GM18498 (cell line): ENCODE results near the gene NCF4.

Experiments
- ATAC-seq: cut with Tn5 transposase; IDR thresholded peaks from one replicate; pipeline ENCODE4 v1.9.1; 2021; ENCODE audit warnings: mild to moderate bottlenecking, moderate library complexity; ENCODE audit not compliant: unreplicated experiment

The NCF4 gene

DNA sequence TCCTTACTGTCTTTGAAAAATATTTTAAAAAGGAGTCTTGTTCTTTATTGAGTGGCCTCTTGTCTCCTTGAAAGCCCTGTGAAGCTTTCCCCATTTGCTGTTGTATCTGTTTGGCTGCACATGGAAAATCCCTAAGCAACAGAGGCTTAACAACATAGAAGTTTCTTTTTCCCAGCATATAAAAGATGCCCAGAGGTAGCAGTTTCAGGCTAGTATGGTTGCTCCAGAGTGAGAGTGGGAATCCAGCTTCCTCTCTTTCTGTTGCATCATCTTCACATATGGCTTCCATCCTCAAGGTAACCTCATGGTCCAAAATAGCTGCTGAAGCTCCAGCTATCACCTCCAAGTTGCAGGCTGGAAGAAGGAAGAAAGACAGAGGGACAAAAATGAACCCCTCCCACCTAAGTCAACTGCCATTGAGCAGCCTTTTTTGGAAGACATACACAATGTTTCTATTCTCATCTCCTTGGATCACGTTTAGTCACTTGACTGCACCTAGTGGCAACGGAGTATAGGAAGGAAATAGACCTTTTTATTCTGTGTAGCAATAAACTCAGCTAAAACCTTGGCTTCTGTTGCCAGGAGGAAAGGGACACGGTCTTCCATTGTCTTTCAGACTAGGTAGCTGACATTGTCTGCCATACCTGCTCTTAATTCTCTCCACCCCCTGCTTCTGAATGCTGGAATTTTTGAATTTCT, 57.9 kb downstream of the NCF4 start:
- ATAC-seq = no peak

DNA sequence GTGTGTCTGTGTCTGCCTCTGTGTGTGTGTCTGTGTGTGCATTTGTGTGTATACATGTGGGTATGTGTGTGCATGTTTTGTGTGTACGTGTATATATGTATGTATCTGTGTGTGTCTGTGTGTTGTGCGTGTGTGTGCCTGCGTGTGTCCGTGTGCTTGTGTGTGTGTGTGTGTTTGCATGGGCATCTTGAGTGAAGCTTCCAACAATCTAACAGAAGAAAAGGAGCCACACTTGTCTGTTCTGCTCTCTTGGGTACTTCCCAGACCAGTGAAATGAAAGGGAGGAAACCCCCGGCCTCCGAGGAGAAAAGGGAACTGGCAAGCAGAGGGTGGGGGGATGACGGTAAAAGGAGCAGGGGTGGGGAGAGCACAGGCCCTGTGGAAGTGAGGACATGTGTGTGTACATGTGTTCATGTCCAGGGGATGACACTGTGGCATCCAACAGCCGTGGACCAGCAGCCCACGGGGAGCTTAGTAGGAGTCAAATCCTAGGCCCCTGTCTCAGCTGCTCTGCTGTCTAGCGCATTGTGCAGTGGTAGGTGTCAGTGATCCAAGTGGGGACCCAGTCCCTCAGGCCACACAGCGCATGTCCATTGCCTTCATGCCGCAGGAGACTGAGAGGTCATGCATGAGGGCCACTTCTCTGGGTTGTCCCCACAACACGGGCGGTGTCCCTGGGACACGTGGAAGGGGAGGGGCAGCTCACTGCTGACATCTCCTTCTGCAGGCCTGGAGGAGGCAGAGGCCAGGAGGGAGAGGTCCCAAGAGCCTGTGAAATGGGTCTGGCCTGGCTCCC, 60.7 kb downstream of the NCF4 start:
- ATAC-seq = no peak

DNA sequence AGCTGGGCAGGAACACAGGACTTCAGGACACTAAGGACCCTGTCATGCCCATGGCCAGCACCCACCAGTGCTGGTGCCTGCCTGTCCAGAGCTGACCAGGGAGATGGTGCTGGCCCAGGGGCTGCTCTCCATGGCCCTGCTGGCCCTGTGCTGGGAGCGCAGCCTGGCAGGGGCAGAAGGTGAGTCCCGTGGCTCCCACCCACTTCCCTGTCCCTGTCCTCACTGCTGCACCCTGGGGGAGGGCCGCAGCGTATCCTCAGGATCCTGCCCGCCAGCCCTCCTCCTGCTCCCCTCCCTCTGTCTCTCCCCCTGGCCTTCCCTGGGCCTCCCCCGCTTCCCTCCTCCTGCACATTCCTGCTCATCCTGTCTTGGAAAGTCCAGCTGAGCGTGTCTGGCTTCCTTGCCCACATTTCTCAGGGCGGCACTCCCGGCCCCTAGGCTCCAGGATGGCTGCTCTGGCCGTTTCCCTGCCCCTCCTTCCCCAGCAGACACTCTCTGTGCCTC, 61.4 kb downstream of the NCF4 start:
- no peak for ATAC-seq

DNA sequence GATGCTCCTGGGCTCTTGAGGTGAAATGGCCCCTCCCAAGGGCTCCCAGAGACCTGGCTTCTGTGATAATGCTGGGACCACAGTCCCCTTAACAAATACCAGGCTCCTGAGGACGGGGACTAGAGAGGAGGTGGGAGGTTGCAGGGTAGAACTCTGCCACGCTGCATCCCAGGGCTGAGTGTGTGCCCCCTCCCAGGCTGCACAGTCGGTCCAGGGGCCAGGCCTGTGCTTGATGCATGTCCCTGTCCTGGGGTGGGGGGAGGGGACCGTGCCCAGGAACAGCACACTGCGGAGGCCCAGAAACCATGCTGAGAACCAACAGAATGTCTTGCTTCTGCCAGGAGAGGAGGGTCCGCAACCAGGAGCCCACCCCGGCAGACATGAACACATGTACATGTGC, 61.9 kb downstream of the NCF4 start:
- ATAC-seq = no peak

DNA sequence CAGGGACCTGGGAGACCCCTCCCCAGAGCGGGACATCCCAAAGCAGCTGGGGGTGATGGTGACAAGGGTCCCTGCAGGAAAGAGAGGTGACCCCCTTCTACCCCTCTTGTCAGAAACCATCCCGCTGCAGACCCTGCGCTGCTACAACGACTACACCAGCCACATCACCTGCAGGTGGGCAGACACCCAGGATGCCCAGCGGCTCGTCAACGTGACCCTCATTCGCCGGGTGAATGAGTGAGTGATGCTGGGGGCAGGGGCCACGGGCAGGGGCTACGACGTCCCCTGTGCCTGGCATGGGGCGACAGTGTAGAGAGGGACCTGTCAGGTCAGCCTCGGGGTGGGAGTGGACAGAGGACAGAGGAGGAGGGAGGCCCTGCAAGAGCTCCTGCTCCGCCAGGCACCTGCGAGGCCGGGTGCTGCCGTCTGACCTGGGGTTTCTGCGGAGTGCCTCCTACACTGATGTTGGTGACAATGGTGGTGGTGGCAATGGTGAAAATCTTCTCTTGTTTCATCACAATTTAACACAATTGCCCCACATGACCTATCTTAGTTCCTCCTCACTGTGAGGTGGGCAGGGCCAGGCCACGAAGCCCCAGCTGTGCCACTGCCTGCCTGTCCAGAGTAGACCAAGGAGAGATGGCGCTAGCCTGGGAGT, 62.5 kb downstream of the NCF4 start:
- no peak for ATAC-seq

DNA sequence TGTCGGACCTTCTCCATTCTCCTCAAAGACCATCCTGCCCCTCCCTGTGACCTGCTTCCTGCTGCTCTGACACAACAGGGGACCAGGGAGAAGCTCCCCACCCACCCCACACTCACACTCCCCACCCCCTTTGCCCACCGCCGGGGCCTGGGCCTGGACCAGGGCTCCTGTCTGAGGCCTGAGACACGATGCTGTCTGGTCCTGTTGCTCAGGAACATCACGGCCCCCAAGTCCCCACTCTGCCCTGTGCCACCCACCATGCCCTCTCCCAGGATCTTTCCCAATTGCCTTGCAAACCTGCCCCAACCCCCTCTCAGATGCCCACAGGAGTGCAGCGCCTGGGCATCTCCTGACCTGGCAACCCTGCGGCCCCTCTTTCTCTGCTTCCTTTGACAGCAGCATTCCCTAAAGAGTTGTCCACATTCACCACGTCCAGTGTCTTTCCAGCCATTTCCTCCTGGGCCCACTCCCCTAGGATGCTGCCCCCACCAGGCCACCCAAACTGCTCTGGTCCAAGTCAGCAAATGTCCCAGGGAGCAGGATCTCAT, 63.4 kb downstream of the NCF4 start:
- ATAC-seq = no peak

DNA sequence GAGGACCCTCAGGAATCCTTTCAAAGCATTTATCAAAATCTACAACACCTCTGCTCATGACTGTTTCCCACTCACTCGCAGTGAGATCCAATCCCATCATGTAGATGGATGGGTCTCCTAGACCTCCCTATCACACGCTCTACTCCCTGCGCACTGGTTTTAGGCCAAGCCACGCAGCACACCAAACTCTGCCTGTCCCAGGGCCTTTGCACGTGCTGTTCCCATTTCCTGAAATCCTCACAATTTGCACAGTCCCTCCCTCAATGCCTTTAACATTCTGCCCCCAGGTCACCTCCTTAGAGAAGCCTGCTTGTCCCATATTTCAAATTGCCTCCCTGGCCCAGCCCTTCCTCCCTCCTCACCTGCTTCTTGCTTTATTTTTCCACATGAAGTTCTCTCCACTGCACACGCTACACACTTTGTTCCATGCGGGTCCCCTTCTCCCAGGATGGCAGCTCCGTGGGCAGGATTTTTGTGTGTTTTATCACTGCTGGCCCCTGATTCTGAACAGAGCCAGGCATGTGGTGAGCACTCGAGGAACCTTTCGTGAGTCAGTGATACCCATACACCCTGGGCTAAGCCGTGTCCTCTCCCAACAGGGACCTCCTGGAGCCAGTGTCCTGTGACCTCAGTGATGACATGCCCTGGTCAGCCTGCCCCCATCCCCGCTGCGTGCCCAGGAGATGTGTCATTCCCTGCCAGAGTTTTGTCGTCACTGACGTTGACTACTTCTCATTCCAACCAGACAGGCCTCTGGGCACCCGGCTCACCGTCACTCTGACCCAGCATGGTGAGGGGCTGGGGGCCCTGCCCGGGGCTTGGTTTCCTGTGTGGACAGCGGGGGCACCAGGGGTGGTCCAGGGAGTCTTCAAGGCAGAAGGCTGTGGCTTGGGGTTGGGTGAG, 64.8 kb downstream of the NCF4 start:
- ATAC-seq = no peak

DNA sequence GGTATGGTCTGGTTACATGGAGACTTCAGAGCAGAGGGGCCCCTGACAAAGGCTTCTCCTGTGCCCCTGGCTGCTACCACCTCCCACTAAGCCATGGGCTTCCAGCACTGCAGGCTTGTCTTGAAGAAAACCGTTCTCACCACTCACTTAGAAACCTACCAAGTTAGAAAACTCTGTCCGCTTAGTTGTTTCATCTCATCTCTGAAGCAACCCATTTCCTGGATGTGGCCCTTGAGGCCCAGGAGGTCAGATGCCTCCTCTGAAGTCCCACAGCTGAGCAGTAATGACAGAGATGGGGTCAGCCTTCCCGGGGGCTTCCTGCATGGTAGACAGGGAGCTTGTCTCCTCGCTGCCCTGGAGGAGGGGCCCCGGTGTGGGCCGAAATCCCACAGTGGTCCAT, 65.5 kb downstream of the NCF4 start:
- no peak for ATAC-seq

DNA sequence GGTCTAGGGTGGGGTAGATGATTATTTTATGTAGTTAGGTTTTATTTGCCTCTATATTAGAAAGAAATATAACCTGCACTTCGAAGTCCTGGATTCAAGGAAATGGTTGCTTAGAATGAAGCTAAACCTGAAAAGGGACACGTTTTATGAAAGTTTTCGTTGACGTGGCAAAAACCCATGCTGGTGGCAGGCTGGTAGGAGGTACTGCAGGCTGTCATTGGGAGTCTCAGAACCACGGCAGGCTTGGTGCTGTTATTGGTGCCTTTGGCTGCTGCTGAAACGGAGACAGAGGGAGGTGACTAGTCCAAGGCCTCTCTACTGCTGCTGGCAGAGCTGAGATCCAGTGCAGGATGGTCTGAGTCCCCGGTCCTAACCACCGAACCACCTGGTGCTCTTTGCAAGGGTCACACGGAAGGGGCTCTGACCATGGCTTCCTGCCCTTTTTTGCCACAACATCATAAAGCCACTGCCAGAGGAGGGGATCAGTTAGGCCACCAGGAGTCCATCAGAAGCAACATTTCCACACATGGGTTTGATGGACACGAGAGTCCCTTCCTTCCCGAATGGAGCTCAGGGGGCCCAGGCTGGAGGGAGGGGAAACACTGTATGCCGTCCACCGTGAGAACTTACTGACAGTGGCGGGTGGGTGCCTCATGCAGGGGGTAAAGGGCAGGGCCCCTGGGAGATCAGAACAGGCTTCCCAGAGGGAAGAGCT, 66.1 kb downstream of the NCF4 start:
- no peak for ATAC-seq
